ENCODE data around the gene NCOR1. TPM values are rescaled to one million over a fixed set of nuclear protein-coding genes. Genes with fewer than 3 reads are reported as not detected.

NCOR1 gene
- total and polyA plus RNA-seq, 2 of the 13 experiments (the other 11 are each of a cell fraction or from before 2014, with no cell fraction given): 57.0 to 71.7 TPM

DNA sequence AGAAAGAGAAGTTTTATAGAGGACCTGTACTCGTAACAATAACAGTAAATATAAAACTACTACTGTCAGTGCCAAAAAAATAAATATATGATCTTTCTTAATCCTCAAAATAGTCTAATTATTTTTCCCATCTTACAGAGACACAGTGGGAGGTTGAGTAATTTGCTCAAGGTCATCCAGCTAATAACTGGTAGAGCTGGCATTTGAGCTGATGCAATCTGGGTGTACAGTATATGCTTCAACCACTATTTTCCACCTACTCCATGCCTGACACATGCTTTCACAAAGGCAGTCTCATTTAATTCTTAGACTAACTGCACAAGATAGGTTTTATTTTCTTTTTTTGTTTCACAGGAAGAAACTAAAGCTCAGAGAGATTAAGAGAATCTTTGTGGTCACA lies 35.3 kb upstream of the NCOR1 start (continued):
- TF ChIP-seq FOXA3 (CRISPR knock-in tag; IDR thresholded peaks at IDR 0.05) (peak; percentile 66), NR2F6 (IDR thresholded peaks at IDR 0.05) (no peak), NR2F6 (CRISPR knock-in tag; IDR thresholded peaks at IDR 0.05) (peak; percentile 46; the same call in 1 of the 2 replicates), FOSL2 (CRISPR knock-in tag; IDR thresholded peaks at IDR 0.05) (peak; percentile 52), ZNF329 (CRISPR knock-in tag; IDR thresholded peaks at IDR 0.05; ENCODE audit: low read depth) (no peak), KAT8 (CRISPR knock-in tag; IDR thresholded peaks at IDR 0.05) (0 out of 2 replicates have a peak, but pooled peaks have one; percentile 27), TAF15 (IDR thresholded peaks at IDR 0.05; ENCODE audit: low read depth, low read length, poor library complexity, severe bottlenecking) (no peak), ZNF563 (CRISPR knock-in tag; IDR thresholded peaks at IDR 0.05) (no peak), GPN1 (CRISPR knock-in tag; IDR thresholded peaks at IDR 0.05; ENCODE audit: borderline replicate concordance) (no peak), SAP130 (CRISPR knock-in tag; IDR thresholded peaks at IDR 0.05; ENCODE audit: low read depth) (peak; percentile 67), SALL1 (CRISPR knock-in tag; IDR thresholded peaks at IDR 0.05) (peak; percentile 49; the same call in 1 of the 2 replicates), HMG20A (CRISPR knock-in tag; IDR thresholded peaks at IDR 0.05; ENCODE audit: borderline replicate concordance) (peak; percentile 70), POLR2AphosphoS5 (IDR thresholded peaks at IDR 0.05; ENCODE audit: low read depth, low read length) (no peak), AKAP8 (CRISPR knock-in tag; IDR thresholded peaks at IDR 0.05) (no peak), GATAD2A (CRISPR knock-in tag; IDR thresholded peaks at IDR 0.05) (peak; percentile 94), ISL2 (CRISPR knock-in tag; IDR thresholded peaks at IDR 0.05) (0 out of 2 replicates have a peak, but pooled peaks have one; percentile 27)
- TF ChIP-seq, protein P1, sequence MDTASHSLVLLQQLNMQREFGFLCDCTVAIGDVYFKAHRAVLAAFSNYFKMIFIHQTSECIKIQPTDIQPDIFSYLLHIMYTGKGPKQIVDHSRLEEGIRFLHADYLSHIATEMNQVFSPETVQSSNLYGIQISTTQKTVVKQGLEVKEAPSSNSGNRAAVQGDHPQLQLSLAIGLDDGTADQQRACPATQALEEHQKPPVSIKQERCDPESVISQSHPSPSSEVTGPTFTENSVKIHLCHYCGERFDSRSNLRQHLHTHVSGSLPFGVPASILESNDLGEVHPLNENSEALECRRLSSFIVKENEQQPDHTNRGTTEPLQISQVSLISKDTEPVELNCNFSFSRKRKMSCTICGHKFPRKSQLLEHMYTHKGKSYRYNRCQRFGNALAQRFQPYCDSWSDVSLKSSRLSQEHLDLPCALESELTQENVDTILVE (CRISPR knock-in tag; IDR thresholded peaks at IDR 0.05): 0 out of 2 replicates have a peak, but pooled peaks have one; percentile 45
- TF ChIP-seq, protein P2, sequence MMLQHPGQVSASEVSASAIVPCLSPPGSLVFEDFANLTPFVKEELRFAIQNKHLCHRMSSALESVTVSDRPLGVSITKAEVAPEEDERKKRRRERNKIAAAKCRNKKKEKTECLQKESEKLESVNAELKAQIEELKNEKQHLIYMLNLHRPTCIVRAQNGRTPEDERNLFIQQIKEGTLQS (CRISPR knock-in tag; IDR thresholded peaks at IDR 0.05): peak; percentile 71
- TF ChIP-seq, protein P3, sequence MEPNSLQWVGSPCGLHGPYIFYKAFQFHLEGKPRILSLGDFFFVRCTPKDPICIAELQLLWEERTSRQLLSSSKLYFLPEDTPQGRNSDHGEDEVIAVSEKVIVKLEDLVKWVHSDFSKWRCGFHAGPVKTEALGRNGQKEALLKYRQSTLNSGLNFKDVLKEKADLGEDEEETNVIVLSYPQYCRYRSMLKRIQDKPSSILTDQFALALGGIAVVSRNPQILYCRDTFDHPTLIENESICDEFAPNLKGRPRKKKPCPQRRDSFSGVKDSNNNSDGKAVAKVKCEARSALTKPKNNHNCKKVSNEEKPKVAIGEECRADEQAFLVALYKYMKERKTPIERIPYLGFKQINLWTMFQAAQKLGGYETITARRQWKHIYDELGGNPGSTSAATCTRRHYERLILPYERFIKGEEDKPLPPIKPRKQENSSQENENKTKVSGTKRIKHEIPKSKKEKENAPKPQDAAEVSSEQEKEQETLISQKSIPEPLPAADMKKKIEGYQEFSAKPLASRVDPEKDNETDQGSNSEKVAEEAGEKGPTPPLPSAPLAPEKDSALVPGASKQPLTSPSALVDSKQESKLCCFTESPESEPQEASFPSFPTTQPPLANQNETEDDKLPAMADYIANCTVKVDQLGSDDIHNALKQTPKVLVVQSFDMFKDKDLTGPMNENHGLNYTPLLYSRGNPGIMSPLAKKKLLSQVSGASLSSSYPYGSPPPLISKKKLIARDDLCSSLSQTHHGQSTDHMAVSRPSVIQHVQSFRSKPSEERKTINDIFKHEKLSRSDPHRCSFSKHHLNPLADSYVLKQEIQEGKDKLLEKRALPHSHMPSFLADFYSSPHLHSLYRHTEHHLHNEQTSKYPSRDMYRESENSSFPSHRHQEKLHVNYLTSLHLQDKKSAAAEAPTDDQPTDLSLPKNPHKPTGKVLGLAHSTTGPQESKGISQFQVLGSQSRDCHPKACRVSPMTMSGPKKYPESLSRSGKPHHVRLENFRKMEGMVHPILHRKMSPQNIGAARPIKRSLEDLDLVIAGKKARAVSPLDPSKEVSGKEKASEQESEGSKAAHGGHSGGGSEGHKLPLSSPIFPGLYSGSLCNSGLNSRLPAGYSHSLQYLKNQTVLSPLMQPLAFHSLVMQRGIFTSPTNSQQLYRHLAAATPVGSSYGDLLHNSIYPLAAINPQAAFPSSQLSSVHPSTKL (CRISPR knock-in tag; IDR thresholded peaks at IDR 0.05): peak; percentile 89
- TF ChIP-seq, protein P4, sequence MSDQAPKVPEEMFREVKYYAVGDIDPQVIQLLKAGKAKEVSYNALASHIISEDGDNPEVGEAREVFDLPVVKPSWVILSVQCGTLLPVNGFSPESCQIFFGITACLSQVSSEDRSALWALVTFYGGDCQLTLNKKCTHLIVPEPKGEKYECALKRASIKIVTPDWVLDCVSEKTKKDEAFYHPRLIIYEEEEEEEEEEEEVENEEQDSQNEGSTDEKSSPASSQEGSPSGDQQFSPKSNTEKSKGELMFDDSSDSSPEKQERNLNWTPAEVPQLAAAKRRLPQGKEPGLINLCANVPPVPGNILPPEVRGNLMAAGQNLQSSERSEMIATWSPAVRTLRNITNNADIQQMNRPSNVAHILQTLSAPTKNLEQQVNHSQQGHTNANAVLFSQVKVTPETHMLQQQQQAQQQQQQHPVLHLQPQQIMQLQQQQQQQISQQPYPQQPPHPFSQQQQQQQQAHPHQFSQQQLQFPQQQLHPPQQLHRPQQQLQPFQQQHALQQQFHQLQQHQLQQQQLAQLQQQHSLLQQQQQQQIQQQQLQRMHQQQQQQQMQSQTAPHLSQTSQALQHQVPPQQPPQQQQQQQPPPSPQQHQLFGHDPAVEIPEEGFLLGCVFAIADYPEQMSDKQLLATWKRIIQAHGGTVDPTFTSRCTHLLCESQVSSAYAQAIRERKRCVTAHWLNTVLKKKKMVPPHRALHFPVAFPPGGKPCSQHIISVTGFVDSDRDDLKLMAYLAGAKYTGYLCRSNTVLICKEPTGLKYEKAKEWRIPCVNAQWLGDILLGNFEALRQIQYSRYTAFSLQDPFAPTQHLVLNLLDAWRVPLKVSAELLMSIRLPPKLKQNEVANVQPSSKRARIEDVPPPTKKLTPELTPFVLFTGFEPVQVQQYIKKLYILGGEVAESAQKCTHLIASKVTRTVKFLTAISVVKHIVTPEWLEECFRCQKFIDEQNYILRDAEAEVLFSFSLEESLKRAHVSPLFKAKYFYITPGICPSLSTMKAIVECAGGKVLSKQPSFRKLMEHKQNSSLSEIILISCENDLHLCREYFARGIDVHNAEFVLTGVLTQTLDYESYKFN (CRISPR knock-in tag; conservative IDR thresholded peaks at IDR 0.05): no peak
- TF ChIP-seq, protein P5, sequence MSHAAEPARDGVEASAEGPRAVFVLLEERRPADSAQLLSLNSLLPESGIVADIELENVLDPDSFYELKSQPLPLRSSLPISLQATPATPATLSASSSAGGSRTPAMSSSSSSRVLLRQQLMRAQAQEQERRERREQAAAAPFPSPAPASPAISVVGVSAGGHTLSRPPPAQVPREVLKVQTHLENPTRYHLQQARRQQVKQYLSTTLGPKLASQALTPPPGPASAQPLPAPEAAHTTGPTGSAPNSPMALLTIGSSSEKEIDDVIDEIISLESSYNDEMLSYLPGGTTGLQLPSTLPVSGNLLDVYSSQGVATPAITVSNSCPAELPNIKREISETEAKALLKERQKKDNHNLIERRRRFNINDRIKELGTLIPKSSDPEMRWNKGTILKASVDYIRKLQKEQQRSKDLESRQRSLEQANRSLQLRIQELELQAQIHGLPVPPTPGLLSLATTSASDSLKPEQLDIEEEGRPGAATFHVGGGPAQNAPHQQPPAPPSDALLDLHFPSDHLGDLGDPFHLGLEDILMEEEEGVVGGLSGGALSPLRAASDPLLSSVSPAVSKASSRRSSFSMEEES (CRISPR knock-in tag; IDR thresholded peaks at IDR 0.05): peak; percentile 35; the same call in 1 of the 2 replicates
